Stimulated activated effector memory CD8-positive, alpha-beta T cell treated with anti-CD3 and anti-CD28 coated beads, Interleukin-12 subunit alpha, Interleukin-12 subunit beta, amount 100 ng/mL, for 72 hours (primary cell): Measurements from ENCODE around the gene ZNF609.

ENCODE experiments used
- ATAC-seq: fragments of 150-1000 bp; cut with Tn5 transposase; 2 replicates; pipeline ENCODE4 v1.10.0; 2021
- DNase-seq, 2 donors: peaks; one replicate each; pipeline ENCODE4 v3.0.0; 2021 to 2022; ENCODE audit warnings: low spot score in 2 of 2
- H3K27ac Mint-ChIP-seq: one replicate; pipeline ENCODE4 v1.8.0; 2022; ENCODE audit warnings: mild to moderate bottlenecking, mixed read lengths
- H3K36me3 Mint-ChIP-seq: one replicate; pipeline ENCODE4 v1.8.0; 2022; ENCODE audit warnings: mild to moderate bottlenecking, mixed read lengths
- H3K4me1 Mint-ChIP-seq: one replicate; pipeline ENCODE4 v1.8.0; 2022; ENCODE audit warnings: mixed read lengths
- H3K4me3 Mint-ChIP-seq: one replicate; pipeline ENCODE4 v1.8.0; 2022; ENCODE audit warnings: mild to moderate bottlenecking, mixed read lengths
- H3K9me3 Mint-ChIP-seq: one replicate; pipeline ENCODE4 v1.8.0; 2022; ENCODE audit warnings: mixed read lengths

ZNF609 gene

GRCh38 chr15:64697911-64698369, 237.6 kb downstream of the ZNF609 start:
- peak; percentile 25 to 75 for DNase-seq

GRCh38 chr15:64698823-64699222, 238.4 kb downstream of the ZNF609 start:
- peaks cover 64% of the 10 kb centered on the region for H3K36me3 Mint-ChIP-seq
- ATAC-seq: no peak
- H3K27ac Mint-ChIP-seq: peak overlapping the region; percentile 24
- no peak for DNase-seq
- peaks cover 58% of the 10 kb centered on the region for H3K4me1 Mint-ChIP-seq
- no peaks in the 10 kb centered on the region for H3K9me3 Mint-ChIP-seq
- H3K4me3 Mint-ChIP-seq: peak overlapping the region; percentile 70

More at GRCh38 chr15:64697911-64698369, 237.6 kb downstream of the ZNF609 start:
- H3K4me3 Mint-ChIP-seq: peak overlapping the region; percentile 70
- ATAC-seq: peak; percentile 88
- peak overlapping the region; percentile 24 for H3K27ac Mint-ChIP-seq
- H3K36me3 Mint-ChIP-seq: peaks cover 69% of the 10 kb centered on the region
- peaks cover 51% of the 10 kb centered on the region for H3K4me1 Mint-ChIP-seq
- no peaks in the 10 kb centered on the region for H3K9me3 Mint-ChIP-seq

- peak overlapping the region; percentile 70 for H3K4me3 Mint-ChIP-seq
- DNase-seq (no peak), ATAC-seq (no peak)
- H3K9me3 Mint-ChIP-seq: no peaks in the 10 kb centered on the region
- peak overlapping the region; percentile 92 for H3K27ac Mint-ChIP-seq
- H3K4me1 Mint-ChIP-seq: peaks cover 58% of the 10 kb centered on the region
- peaks cover 54% of the 10 kb centered on the region for H3K36me3 Mint-ChIP-seq
Observed at GRCh38 chr15:64699751-64700388, 239.5 kb downstream of the ZNF609 start.

- Mint-ChIP-seq H3K4me3 (peak overlapping the region; percentile 70), H3K36me3 (peaks cover 44% of the 10 kb centered on the region), H3K9me3 (no peaks in the 10 kb centered on the region)
Observed at GRCh38 chr15:64701051-64701450, 240.7 kb downstream of the ZNF609 start.

GRCh38 chr15:64701482-64702184, 241.3 kb downstream of the ZNF609 start:
- peaks cover 40% of the 10 kb centered on the region for H3K36me3 Mint-ChIP-seq
- no peaks in the 10 kb centered on the region for H3K9me3 Mint-ChIP-seq
- peaks cover 58% of the 10 kb centered on the region for H3K4me1 Mint-ChIP-seq
- ATAC-seq (no peak), DNase-seq (no peak)
- peak overlapping the region; percentile 92 for H3K27ac Mint-ChIP-seq
- H3K4me3 Mint-ChIP-seq: peak overlapping the region; percentile 70

More at GRCh38 chr15:64701051-64701450, 240.7 kb downstream of the ZNF609 start:
- no peak for ATAC-seq
- Mint-ChIP-seq H3K27ac (peak overlapping the region; percentile 92), H3K4me1 (peaks cover 58% of the 10 kb centered on the region)
- no peak for DNase-seq

- Mint-ChIP-seq H3K27ac (peak overlapping the region; percentile 92), H3K36me3 (peaks cover 40% of the 10 kb centered on the region), H3K9me3 (no peaks in the 10 kb centered on the region), H3K4me1 (peaks cover 52% of the 10 kb centered on the region), H3K4me3 (peak overlapping the region; percentile 70)
- ATAC-seq (peak; percentile 92), DNase-seq (peak; percentile 95 to 99)
Observed at GRCh38 chr15:64702816-64703631, 242.6 kb downstream of the ZNF609 start.

- Mint-ChIP-seq H3K4me3 (peak overlapping the region; percentile 70), H3K4me1 (peaks cover 46% of the 10 kb centered on the region)
- ATAC-seq: peak; percentile 36
Observed at GRCh38 chr15:64703632-64703959, 243.2 kb downstream of the ZNF609 start.

DNA sequence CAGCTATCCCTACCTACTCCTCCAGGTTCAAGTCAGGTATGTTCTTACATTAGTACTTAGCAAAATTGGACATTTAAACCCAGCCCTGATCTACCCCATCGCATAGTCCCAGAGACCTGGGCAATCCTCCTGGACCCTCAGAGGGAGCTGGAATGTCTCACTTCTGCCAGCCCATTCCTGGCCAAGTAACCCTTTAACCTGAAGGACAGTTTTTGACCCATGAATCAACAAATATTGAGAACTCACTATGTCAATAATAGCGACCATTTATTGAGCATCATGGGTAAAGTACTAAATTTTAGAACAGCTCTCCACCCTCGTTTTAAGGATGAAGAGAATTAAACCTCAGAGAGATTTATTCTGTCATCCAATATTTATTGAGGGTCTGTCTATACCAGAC, 244.6 kb downstream of the ZNF609 start:
- Mint-ChIP-seq H3K4me3 (no peak overlapping the region), H3K27ac (no peak overlapping the region)
- no peak for ATAC-seq

More at GRCh38 chr15:64703632-64703959, 243.2 kb downstream of the ZNF609 start:
- Mint-ChIP-seq H3K36me3 (peaks cover 36% of the 10 kb centered on the region), H3K9me3 (no peaks in the 10 kb centered on the region), H3K27ac (peak overlapping the region; percentile 92)
- no peak for DNase-seq

GRCh38 chr15:64706011-64706911, 245.9 kb downstream of the ZNF609 start:
- ATAC-seq (no peak), DNase-seq (no peak)
- Mint-ChIP-seq H3K9me3 (no peaks in the 10 kb centered on the region), H3K4me3 (no peak overlapping the region), H3K36me3 (peaks cover 12% of the 10 kb centered on the region), H3K4me1 (peaks cover 20% of the 10 kb centered on the region), H3K27ac (peak overlapping the region; percentile 3)

More for the DNA sequence above, 244.6 kb downstream of the ZNF609 start:
- H3K4me1 Mint-ChIP-seq: peaks cover 32% of the 10 kb centered on the region
- H3K9me3 Mint-ChIP-seq: no peaks in the 10 kb centered on the region
- DNase-seq: no peak
- peaks cover 25% of the 10 kb centered on the region for H3K36me3 Mint-ChIP-seq

DNA sequence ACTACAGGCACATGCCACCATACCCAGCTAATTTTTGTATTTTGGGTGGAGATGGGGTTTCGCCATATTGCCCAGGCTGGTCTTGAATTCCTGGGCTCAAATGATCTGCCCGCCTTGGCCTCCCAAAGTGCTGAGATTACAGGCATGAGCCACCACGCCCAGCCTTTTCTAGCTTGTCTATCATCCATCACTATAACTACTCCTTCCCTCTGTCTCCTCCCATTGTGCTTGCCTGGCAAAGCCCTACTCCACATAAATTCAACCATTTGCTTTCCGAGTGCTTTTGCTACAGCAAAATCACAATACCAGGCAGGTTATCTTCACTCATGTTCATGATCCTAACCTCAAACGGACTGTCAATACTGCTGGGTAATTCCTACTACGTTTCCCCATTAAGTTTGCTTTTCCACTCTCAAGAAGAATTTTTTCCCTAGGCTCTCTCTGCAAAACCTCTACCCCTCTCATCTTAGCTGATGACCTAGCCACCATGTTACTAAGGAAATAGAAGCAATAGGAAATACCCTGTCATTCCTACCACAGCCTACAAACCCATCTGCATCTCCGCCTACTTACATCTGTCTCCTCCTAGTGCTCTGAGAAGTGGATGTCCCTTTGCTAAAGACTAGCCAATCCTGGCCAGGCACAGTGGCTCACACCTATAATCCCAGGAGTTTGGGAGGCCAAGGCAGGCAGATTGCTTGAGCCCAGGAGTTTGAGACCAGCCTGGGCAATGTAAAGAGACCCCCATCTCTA, 250.5 kb downstream of the ZNF609 start:
- Mint-ChIP-seq H3K4me1 (no peaks in the 10 kb centered on the region), H3K4me3 (no peak overlapping the region), H3K27ac (no peak overlapping the region), H3K9me3 (no peaks in the 10 kb centered on the region), H3K36me3 (no peaks in the 10 kb centered on the region)
- DNase-seq (no peak), ATAC-seq (no peak)

DNA sequence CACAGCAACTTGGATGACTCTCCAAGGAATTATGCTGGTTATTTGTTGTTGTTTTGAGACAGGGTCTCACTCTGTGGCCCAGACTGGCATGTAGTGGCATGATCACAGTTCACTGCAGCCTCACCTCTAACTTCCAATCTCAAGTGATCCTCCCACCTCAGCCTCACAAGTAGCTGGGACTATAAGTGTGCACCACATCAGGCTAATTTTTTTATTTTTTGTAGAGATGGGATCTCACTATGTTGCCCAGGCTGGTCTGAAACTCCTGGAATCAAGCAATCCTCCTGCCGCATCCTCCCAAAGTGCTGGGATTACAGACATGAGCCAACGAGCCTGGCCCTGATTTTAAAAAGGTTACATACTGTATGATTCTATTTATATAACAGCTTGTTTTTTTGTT, 252.0 kb downstream of the ZNF609 start:
- DNase-seq: no peak
- H3K9me3 Mint-ChIP-seq: no peaks in the 10 kb centered on the region
- ATAC-seq: no peak
- H3K4me3 Mint-ChIP-seq: no peak overlapping the region
- no peak overlapping the region for H3K27ac Mint-ChIP-seq
- H3K4me1 Mint-ChIP-seq: no peaks in the 10 kb centered on the region
- no peaks in the 10 kb centered on the region for H3K36me3 Mint-ChIP-seq

- DNase-seq (no peak), ATAC-seq (no peak)
- Mint-ChIP-seq H3K36me3 (no peaks in the 10 kb centered on the region), H3K4me3 (no peak overlapping the region), H3K27ac (no peak overlapping the region), H3K9me3 (no peaks in the 10 kb centered on the region), H3K4me1 (no peaks in the 10 kb centered on the region)
Observed at GRCh38 chr15:64713592-64713991, 253.2 kb downstream of the ZNF609 start.

GRCh38 chr15:64716452-64716851, 256.1 kb downstream of the ZNF609 start:
- ATAC-seq: no peak
- no peak overlapping the region for H3K27ac Mint-ChIP-seq
- no peak for DNase-seq
- no peaks in the 10 kb centered on the region for H3K9me3 Mint-ChIP-seq
- no peaks in the 10 kb centered on the region for H3K36me3 Mint-ChIP-seq
- no peak overlapping the region for H3K4me3 Mint-ChIP-seq
- H3K4me1 Mint-ChIP-seq: no peaks in the 10 kb centered on the region

GRCh38 chr15:64717130-64717529, 256.8 kb downstream of the ZNF609 start:
- H3K36me3 Mint-ChIP-seq: no peaks in the 10 kb centered on the region
- H3K4me1 Mint-ChIP-seq: no peaks in the 10 kb centered on the region
- H3K9me3 Mint-ChIP-seq: no peaks in the 10 kb centered on the region
- ATAC-seq (no peak), DNase-seq (no peak)
- H3K4me3 Mint-ChIP-seq: no peak overlapping the region
- H3K27ac Mint-ChIP-seq: no peak overlapping the region
